ENCODE measurements around the gene CORO6.

Gene CORO6

GRCh38 chr17:29578626-29579485 is 43.9 kb downstream of the CORO6 start:
- DNase-seq (ENCODE audit: low read depth in 2 of 2): no peak

- DNase-seq (ENCODE audit: low read depth in 2 of 2): no peak
Observed at GRCh38 chr17:29577385-29578211, 45.1 kb downstream of the CORO6 start.

- DNase-seq (ENCODE audit: low read depth in 2 of 2): no peak
Observed at GRCh38 chr17:29577001-29577370, 45.7 kb downstream of the CORO6 start.

- DNase-seq (ENCODE audit: low read depth in 2 of 2): no peak
Observed at GRCh38 chr17:29576214-29577000, 46.3 kb downstream of the CORO6 start.

- no peak for DNase-seq (ENCODE audit: low read depth in 2 of 2)
Observed at GRCh38 chr17:29575511-29576213, 47.0 kb downstream of the CORO6 start.

GRCh38 chr17:29574732-29575510 is 47.8 kb downstream of the CORO6 start:
- no peak for DNase-seq (ENCODE audit: low read depth in 2 of 2)

- no peak for DNase-seq (ENCODE audit: low read depth in 2 of 2)
Observed at GRCh38 chr17:29573871-29574731, 48.6 kb downstream of the CORO6 start.

- DNase-seq (ENCODE audit: low read depth in 2 of 2): no peak
Observed at GRCh38 chr17:29573558-29573869, 49.2 kb downstream of the CORO6 start.

- no peak for DNase-seq (ENCODE audit: low read depth in 2 of 2)
Observed at GRCh38 chr17:29572691-29573557, 49.8 kb downstream of the CORO6 start.

GRCh38 chr17:29571883-29572681 is 50.6 kb downstream of the CORO6 start:
- DNase-seq (ENCODE audit: low read depth in 2 of 2): no peak

GRCh38 chr17:29571486-29571882 is 51.2 kb downstream of the CORO6 start:
- DNase-seq (ENCODE audit: low read depth in 2 of 2): no peak

- DNase-seq (ENCODE audit: low read depth in 2 of 2): no peak
Observed at GRCh38 chr17:29570521-29570920, 52.2 kb downstream of the CORO6 start.

- no peak for DNase-seq (ENCODE audit: low read depth in 2 of 2)
Observed at GRCh38 chr17:29569245-29569950, 53.3 kb downstream of the CORO6 start.

- DNase-seq (ENCODE audit: low read depth in 2 of 2): peak; percentile 66 to 68
Observed at GRCh38 chr17:29568331-29569244, 54.1 kb downstream of the CORO6 start, which contains the start of gene TP53I13. TP53I13 (plus strand) TSS chr17:29568701; CDS start chr17:29568759, 58 bp downstream.

GRCh38 chr17:29567554-29568330 is 55.0 kb downstream of the CORO6 start:
- no peak for DNase-seq (ENCODE audit: low read depth in 2 of 2)

GRCh38 chr17:29567304-29567553 is 55.5 kb downstream of the CORO6 start:
- DNase-seq (ENCODE audit: low read depth in 2 of 2): no peak

All from fibroblast of skin of left quadriceps (primary cell).